Type B pancreatic cell (in vitro differentiated cells): Measurements from ENCODE around the gene BRICD5. TPM values are rescaled to one million over a fixed set of nuclear protein-coding genes. Genes with fewer than 3 reads are reported as not detected.
A peak's percentile ranks its signal among the peaks of the same experiment; 100 is the strongest.

ENCODE experiments used
- DNase-seq: peaks from one replicate; pipeline ENCODE4 v3.0.0; 2021; ENCODE audit warnings: mixed read lengths; ENCODE audit not compliant: unreplicated experiment; ENCODE audit errors: extremely low spot score
- H3K27ac Mint-ChIP-seq: 2 replicates; pipeline ENCODE4 v1.8.0; 2021; ENCODE audit warnings: mild to moderate bottlenecking, mixed read lengths
- H3K27me3 Mint-ChIP-seq: 2 replicates; pipeline ENCODE4 v1.8.0; 2021; ENCODE audit warnings: mixed read lengths
- H3K36me3 Mint-ChIP-seq: 2 replicates; pipeline ENCODE4 v1.8.0; 2021; ENCODE audit warnings: mixed read lengths
- H3K4me1 Mint-ChIP-seq: one replicate; pipeline ENCODE4 v1.8.0; 2021; ENCODE audit warnings: mixed read lengths; ENCODE audit not compliant: unreplicated experiment
- H3K4me3 Mint-ChIP-seq: 2 replicates; pipeline ENCODE4 v1.8.0; 2021; ENCODE audit warnings: mild to moderate bottlenecking, mixed read lengths
- H3K9me3 Mint-ChIP-seq: 2 replicates; pipeline ENCODE4 v1.8.0; 2021; ENCODE audit warnings: mixed read lengths
- CTCF ChIP-seq: fragments of 200-600 bp; sonication (generic); conservative IDR thresholded peaks from 2 replicates; pipeline ENCODE4 v1.5.0; 2021; ENCODE audit warnings: antibody characterized with exemption, mild to moderate bottlenecking
- total RNA-seq: library from RNA; stranded (reverse); gene quantifications from 2 replicates; pipeline ENCODE4 v1.2.1, GENCODE V29; 2021; ENCODE audit warnings: low replicate concordance

BRICD5 gene
- total RNA-seq, 1 donor from 2014 or later = 16.6 TPM

GRCh38 chr16:2170080-2170479, 40.6 kb downstream of the BRICD5 start:
- H3K27ac Mint-ChIP-seq = no peak overlapping the region
- TF ChIP-seq CTCF = no peak
- no peak for DNase-seq
- no peaks in the 10 kb centered on the region for H3K36me3 Mint-ChIP-seq
- no peak overlapping the region for H3K4me3 Mint-ChIP-seq
- H3K27me3 Mint-ChIP-seq = no peaks in the 10 kb centered on the region
- H3K4me1 Mint-ChIP-seq = no peaks in the 10 kb centered on the region
- H3K9me3 Mint-ChIP-seq = no peaks in the 10 kb centered on the region

GRCh38 chr16:2167068-2167638, 43.5 kb downstream of the BRICD5 start:
- no peaks in the 10 kb centered on the region for H3K27me3 Mint-ChIP-seq
- H3K4me1 Mint-ChIP-seq = no peaks in the 10 kb centered on the region
- H3K27ac Mint-ChIP-seq = no peak overlapping the region
- H3K36me3 Mint-ChIP-seq = no peaks in the 10 kb centered on the region
- DNase-seq = no peak
- no peak overlapping the region for H3K4me3 Mint-ChIP-seq
- H3K9me3 Mint-ChIP-seq = no peaks in the 10 kb centered on the region
- no peak for TF ChIP-seq CTCF

- Mint-ChIP-seq H3K27ac (no peak overlapping the region), H3K9me3 (no peaks in the 10 kb centered on the region), H3K4me1 (no peaks in the 10 kb centered on the region), H3K36me3 (no peaks in the 10 kb centered on the region), H3K27me3 (no peaks in the 10 kb centered on the region), H3K4me3 (no peak overlapping the region)
- DNase-seq = no peak
- no peak for TF ChIP-seq CTCF
Observed at GRCh38 chr16:2166263-2167067, 44.2 kb downstream of the BRICD5 start.

- Mint-ChIP-seq H3K36me3 (no peaks in the 10 kb centered on the region), H3K4me3 (no peak overlapping the region), H3K9me3 (no peaks in the 10 kb centered on the region), H3K27ac (no peak overlapping the region), H3K27me3 (no peaks in the 10 kb centered on the region), H3K4me1 (no peaks in the 10 kb centered on the region)
- DNase-seq = no peak
- no peak for TF ChIP-seq CTCF
Observed at GRCh38 chr16:2165861-2166260, 44.8 kb downstream of the BRICD5 start.

- peak overlapping the region; percentile 88 for H3K27ac Mint-ChIP-seq
- H3K27me3 Mint-ChIP-seq = no peaks in the 10 kb centered on the region
- peak overlapping the region; percentile 61 for H3K4me3 Mint-ChIP-seq
- no peaks in the 10 kb centered on the region for H3K4me1 Mint-ChIP-seq
- TF ChIP-seq CTCF = no peak
- H3K36me3 Mint-ChIP-seq = no peaks in the 10 kb centered on the region
- no peaks in the 10 kb centered on the region for H3K9me3 Mint-ChIP-seq
- DNase-seq = no peak
Observed at GRCh38 chr16:2163211-2163881, 47.3 kb downstream of the BRICD5 start.
